ENCODE results near the gene ANXA3.

The ANXA3 gene

DNA sequence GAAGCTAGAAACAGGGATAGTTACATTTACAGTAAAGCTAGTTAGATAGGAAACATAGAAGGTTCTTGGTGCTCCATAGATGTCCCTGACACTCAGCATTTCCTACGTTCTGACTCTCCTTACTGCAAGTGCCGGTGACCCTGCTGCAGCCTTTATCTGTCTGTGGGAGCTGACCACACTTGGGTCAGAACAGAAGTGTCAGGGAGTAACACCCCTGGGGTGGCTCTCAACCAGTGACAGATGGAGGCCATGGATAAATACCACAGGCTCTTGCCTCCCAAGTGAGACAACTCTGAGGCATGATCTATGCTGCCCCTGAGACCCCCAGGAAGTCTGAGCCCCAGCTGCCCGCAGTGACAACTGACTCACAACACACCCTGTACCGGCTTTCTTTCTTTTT lies 69.8 kb downstream of the ANXA3 start:
- TF ChIP-seq, protein P1, sequence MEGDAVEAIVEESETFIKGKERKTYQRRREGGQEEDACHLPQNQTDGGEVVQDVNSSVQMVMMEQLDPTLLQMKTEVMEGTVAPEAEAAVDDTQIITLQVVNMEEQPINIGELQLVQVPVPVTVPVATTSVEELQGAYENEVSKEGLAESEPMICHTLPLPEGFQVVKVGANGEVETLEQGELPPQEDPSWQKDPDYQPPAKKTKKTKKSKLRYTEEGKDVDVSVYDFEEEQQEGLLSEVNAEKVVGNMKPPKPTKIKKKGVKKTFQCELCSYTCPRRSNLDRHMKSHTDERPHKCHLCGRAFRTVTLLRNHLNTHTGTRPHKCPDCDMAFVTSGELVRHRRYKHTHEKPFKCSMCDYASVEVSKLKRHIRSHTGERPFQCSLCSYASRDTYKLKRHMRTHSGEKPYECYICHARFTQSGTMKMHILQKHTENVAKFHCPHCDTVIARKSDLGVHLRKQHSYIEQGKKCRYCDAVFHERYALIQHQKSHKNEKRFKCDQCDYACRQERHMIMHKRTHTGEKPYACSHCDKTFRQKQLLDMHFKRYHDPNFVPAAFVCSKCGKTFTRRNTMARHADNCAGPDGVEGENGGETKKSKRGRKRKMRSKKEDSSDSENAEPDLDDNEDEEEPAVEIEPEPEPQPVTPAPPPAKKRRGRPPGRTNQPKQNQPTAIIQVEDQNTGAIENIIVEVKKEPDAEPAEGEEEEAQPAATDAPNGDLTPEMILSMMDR (IDR thresholded peaks at IDR 0.05; ENCODE audit: control insufficient read depth, extremely low read depth, insufficient read depth), result no peak
- H3K4me3 ChIP-seq (ENCODE audit: low read depth, low read length), result no peak overlapping the region
- DNase-seq (ENCODE audit: low read depth), result no peak

DNA sequence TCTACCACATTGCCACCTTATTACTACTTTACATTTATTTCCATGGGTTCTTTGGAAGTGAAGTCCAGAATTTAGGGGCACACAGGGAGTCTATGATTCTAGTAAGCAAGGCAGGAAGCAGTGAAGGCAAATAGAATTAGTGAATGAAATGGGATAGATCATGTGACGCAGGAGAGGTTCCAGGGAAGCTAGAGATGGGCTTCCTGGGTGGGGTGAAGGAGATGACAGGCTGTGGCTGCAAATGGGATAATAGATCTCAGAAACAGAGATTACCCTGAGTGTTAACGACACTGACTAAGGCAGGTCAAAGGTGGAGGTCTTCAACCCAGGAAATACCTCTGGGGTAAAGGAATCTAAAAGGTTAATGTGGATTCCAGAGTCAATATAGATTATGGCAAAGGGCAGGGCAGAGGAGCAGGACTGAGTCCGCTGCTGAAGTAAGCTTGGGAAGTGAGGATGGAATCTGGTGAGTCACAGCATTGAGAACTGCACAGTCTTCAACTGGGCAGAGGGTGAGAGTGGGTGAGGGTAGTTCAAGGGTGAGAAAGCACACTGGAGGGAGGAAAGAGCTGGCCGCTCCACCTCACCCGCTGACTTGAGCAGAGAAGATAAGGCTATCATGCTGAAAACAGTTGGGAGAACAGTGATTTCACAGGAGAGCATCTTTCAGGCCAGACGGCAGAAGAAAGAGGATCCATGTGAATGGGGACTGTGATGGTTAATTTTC lies 70.8 kb downstream of the ANXA3 start:
- no peak overlapping the region for H3K4me3 ChIP-seq (ENCODE audit: low read depth, low read length)
- DNase-seq (ENCODE audit: low read depth), result no peak
- TF ChIP-seq, protein P1 (IDR thresholded peaks at IDR 0.05; ENCODE audit: control insufficient read depth, extremely low read depth, insufficient read depth), result no peak

DNA sequence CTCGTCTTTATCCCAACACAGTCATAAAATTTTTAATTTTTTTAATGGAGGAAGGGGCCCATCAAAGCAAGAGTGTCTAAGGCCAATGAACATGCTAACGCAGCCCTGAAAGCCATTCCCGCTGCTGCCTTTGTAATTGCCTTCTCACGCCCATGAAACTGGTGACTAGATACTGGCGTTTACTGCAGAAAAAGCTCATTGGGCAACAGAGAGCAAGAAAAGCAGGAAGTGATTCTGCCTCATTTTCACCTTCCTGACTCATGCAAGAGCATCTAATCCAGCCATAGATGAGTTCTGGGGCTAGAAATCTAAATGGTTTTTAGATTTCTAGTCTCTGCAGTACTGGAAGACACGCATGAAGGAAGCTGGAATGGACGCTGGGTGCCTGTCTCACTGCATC lies 72.5 kb downstream of the ANXA3 start:
- H3K4me3 ChIP-seq (ENCODE audit: low read depth, low read length), result no peak overlapping the region
- no peak for DNase-seq (ENCODE audit: low read depth)
- TF ChIP-seq, protein P1 (IDR thresholded peaks at IDR 0.05; ENCODE audit: control insufficient read depth, extremely low read depth, insufficient read depth), result no peak

DNA sequence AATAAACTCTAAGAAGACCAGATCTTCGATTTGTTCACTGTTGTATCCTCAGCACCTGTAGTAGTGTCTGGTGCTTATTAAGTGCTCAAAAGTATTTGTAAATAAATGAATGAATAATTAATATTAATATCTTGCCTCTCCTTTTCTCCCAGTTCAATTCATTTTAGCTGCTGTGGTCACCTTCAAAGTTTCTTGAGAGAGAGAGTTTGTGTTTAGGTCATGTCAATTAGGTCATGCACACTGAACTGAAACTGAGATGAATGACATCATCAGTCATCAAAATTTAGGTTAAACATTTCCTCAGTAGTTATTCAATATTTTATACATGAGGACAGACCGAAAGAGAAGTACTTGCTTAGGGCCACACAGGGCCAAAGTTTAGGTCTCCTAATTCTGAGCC lies 73.5 kb downstream of the ANXA3 start:
- DNase-seq (ENCODE audit: low read depth), result no peak
- no peak overlapping the region for H3K4me3 ChIP-seq (ENCODE audit: low read depth, low read length)
- TF ChIP-seq, protein P1 (IDR thresholded peaks at IDR 0.05; ENCODE audit: control insufficient read depth, extremely low read depth, insufficient read depth), result no peak

DNA sequence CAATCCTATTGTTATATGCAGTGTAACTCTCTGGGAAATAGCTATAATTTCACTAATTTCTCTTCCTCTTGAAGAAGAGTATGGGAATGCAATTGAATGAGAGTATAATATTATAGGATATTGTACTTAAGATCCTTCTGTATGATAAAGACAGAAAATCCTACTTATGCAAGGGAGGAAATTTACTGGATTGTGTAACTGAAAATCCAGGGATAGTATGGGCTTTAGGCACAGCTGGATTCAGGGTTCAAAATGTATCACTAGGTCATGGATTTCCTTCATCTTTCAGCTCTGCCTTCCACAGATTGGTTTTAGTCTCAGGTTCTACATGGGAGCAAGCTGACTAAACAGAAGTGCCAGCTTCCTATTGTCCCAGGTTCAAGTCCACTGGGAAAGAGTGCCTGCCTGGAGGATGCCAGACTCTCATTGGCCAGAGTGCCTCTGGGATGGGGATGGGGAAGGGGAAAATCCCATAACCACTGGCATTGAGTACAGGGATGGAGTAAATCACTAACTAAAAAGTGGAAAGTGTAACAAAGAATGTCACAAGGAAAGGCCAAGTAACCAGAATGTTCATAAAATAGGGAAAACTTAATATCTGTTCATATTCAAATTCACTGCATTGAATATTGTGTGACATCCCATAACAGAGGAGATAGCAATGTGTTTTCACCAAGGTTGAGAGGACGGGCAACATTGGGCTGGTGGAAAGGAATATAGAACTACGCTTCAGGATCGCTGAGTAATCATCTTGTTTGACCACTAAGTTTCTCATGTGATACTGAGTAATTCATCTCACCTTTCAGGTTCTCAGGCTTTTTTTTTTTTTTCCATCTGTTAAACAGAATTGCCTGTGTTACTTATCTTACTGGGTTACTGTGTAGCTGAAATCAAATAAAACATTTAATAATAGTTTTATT lies 75.7 kb downstream of the ANXA3 start:
- TF ChIP-seq, protein P1 (IDR thresholded peaks at IDR 0.05; ENCODE audit: control insufficient read depth, extremely low read depth, insufficient read depth), result no peak
- no peak overlapping the region for H3K4me3 ChIP-seq (ENCODE audit: low read depth, low read length)
- no peak for DNase-seq (ENCODE audit: low read depth)

DNA sequence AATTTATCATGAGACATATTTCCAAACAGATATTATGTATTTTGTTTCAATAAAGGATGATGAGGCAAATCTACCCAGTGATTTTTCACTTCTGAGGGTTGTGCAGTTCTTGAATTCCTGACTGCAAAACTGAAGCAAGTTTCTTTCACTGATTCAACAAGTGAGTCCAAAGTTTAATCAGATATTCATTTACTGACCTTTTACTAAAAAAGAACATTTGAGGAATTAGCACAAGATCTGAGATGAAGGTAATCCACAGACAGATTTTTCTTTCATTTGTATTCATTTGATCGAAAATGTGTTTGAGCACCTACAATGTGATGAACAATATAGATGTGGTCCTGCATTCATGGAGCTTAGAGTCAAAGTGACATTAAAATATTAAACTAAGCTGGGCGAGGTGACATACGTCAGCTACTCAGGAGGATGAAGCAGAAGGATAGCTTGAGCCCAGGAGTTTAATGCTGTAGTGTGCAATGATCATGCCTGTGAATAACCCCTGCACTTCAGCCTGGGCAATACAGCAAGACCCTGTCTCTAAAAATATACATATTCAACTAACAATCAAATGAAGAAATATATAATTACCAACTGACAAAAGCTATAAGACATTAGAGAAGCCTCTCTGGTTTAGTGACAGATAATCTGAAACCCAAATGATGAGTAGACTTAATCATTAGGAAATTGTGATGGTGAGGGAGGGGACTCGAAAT lies 76.6 kb downstream of the ANXA3 start:
- DNase-seq (ENCODE audit: low read depth), result no peak
- H3K4me3 ChIP-seq (ENCODE audit: low read depth, low read length), result no peak overlapping the region
- TF ChIP-seq, protein P1 (IDR thresholded peaks at IDR 0.05; ENCODE audit: control insufficient read depth, extremely low read depth, insufficient read depth), result no peak
